Activated CD8-positive, alpha-beta memory T cell treated with anti-CD3 and anti-CD28 coated beads for 24 hours (primary cell): Measurements from ENCODE around the gene GNB1.
A peak's percentile ranks its signal among the peaks of the same experiment; 100 is the strongest.
"Not testable (repeated sequence)": the region's sequence is repeated elsewhere in the genome, so short reads cannot be mapped to it uniquely, and the experiment has no call there.

Experiments used
- DNase-seq: peaks from one replicate; pipeline ENCODE4 v3.0.0-alpha.2; 2020

GNB1 gene

DNA sequence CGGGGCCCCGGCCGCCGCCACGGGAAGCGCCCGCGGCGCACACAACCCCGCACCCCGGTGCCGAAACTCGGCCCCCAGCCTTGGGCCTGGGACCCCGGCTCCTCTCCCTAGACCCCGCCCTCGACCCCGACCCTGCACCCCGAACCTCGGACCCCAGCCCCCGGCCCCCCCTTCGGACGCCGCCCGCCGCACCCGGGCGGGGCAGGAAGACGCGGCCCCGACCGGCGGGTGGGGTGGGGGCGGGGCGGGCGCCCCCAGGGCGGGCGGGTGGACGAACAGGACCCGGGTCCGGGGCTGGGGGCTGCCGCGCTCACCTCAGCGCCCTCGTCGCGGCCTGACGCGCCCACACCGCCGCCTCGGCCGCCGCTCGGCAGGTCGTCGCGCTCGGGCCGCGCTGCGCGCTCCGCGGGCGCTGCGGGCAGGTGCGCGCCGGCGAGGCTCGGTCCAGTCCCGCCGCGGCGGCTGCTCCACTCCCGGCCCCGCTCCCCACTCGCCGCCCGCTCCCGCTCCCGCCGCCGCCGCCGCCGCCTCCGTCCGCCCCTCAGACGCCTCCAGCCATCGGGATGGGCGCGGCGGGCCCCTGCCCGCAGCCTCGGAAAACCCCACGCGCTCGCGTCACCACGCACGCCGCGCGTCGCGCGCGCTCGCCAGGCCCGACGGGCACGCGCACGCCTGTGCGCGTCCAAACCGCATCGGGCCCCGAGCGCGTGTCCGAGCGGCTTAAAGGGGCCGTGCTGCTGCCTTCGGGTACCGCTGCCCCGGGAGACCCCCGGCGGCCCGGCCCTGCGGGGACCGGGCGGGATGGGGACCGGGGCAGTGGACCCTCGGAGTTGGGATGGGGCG, at the start of gene GNB1:
Gene GNB1, minus strand, starts transcription at position 582 of the 843 bp plus-strand sequence. CDS start 65,634 bp downstream, outside the sequence.
- peak; percentile 97 for DNase-seq

DNA sequence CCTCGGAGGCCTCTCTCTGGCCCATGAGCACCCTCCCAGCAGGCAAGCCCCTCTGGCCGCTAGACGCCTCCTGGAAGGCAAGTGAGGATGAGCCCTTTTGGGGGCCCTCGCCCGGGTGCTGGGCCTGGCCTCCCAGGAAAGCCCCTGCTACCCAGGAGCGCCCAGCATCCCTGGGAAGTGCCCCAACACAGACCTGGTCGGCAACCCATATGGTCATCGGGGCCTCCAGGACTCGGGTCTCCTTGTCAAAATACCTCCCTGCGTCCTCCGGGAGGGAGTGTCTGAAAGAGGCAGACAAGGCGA, 49.2 kb upstream of the GNB1 start:
- no peak for DNase-seq

DNA sequence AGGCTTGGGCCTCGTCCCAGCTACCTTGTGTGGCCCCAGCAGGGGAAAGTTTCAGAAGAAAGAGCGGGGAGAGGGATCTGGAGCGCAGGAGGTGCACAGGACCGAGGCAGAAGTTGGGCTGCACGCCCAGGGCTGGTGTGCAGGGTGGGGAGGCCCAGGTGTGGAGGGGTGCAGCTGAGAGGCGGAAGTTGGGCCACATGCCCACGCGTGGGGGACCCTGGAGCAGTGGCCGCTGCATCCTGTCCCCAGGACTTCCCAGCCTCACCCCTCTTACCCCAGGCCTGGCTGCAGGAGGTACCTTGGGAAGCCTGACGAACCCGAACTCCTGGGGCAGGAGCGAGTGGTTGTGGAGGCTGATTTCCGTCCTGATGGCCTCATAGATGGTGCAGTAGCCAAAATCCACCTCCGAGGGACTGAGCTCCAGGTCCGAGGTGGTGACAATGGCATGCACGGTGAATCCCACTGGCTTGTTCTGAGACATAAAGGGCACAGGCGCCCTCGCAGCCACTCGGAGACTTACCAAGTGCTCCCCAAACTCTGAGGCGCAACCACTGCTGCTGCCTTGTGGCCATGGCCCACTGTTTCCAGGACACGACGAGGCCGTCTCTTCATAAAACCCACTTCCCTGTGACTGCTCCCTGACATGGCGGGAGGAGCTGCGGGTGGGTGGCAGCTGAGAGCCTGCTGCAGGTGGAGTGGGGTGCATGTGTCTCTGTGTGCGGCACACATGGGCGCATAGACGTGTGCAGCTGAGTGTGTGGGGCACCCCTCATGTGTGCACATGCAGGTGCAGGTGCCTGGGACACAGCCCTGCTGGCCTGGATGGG, 48.6 kb upstream of the GNB1 start:
- no peak for DNase-seq

DNA sequence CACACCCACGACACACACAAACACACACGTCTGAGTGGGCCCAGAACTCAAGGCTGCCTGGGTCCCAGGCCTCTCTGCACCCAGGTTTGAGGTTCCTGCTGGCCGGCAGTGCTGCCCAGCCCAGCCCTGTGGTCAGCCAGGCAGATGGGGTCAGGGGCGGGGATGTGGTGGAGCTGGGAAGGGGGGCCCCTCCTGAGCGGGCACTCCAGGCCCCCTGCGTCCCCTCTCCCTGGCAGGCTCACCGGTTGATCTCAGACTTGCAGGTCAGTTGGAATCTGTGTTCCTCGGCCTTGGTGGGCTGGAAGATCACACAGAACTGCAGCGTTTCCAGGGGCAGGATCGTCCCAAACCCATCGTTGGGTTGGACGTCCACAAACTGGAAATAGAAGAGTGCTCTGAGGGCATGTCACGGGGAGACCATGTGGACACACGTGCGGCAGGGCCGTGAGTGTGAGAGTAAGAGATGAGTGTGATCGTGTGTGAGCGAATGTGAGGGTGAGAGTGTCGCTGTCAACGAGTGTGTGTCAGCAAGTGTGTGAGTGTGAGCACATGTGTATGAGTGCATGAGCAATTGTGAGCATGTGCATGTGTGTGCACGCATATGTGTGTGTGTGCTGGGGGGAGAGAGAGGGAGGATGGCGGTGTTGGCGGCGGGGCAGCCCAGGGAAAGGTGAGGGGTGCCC, 47.9 kb upstream of the GNB1 start:
- DNase-seq, result no peak

DNA sequence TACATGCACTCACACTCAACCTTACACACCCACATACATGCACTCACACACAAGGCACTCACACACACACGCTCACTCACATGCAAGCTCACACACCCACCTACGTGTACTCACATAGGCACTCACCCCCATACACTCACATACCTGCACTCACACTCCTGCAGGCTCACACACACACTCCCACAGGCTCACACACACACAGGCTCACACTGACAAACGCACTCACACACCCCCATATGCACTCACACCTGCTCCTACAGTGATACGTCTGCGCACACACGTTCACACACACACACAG, 47.3 kb upstream of the GNB1 start:
- no peak for DNase-seq

DNA sequence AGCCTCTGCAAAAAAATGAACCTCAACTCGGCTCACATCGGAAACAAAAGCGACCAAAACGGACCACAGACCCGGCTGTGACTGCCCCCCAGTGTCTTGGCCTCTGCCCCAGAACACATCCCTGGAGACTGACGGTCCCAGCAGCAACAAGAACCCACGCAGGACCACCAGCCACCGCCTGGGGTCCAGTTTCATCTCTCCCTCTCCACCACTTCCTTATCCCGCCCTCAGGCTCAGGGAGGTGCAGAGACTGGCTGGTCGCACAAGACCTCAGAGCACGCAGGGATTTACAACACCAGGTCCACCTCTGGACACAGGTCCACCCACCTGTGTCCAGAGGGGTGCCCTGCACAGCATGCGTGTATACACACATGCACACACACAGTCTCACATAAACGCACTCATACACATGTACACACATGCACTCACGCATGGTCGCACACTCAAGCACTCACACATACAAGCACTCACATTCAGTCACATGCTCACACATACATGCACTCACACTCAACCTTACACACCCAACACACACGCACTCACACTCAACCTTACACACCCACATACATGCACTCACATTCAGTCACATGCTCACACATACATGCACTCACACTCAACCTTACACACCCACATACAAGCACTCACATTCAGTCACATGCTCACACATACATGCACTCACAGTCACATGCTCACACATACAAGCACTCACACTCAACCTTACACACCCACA, 46.8 kb upstream of the GNB1 start:
- DNase-seq, result no peak

DNA sequence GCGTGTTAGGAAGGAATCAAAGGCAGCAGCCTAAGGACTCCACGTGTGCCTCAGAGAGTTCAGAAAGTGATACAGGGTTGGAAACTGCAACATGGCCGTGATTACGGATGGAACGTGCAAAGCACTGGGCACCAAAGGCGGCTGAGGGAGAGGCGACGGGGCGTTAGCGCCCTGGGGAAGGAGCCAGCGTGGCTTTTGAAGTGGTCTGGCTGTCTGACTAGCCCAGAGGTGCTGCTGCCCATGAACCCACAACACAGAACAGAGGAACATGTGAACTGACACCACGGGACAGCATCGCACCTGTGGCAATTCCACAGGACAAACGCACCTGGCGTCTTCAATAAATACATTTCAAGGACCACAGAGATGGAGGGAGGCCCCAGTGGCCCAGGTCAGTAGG, 46.2 kb upstream of the GNB1 start:
- no peak for DNase-seq

DNA sequence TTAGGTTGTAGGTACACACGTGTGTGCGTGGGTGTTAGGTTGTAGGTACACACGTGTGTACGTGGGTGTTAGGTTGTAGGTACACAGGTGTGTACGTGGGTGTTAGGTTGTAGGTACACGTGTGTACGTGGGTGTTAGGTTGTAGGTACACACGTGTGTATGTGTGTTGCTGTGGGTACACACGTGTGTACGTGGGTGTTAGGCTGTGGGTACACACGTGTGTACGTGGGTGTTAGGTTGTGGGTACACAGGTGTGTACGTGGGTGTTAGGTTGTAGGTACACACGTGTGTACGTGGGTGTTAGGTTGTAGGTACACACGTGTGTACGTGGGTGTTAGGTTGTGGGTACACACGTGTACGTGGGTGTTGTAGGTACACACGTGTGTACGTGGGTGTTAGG, 44.0 kb upstream of the GNB1 start:
- DNase-seq, result not testable (repeated sequence)

DNA sequence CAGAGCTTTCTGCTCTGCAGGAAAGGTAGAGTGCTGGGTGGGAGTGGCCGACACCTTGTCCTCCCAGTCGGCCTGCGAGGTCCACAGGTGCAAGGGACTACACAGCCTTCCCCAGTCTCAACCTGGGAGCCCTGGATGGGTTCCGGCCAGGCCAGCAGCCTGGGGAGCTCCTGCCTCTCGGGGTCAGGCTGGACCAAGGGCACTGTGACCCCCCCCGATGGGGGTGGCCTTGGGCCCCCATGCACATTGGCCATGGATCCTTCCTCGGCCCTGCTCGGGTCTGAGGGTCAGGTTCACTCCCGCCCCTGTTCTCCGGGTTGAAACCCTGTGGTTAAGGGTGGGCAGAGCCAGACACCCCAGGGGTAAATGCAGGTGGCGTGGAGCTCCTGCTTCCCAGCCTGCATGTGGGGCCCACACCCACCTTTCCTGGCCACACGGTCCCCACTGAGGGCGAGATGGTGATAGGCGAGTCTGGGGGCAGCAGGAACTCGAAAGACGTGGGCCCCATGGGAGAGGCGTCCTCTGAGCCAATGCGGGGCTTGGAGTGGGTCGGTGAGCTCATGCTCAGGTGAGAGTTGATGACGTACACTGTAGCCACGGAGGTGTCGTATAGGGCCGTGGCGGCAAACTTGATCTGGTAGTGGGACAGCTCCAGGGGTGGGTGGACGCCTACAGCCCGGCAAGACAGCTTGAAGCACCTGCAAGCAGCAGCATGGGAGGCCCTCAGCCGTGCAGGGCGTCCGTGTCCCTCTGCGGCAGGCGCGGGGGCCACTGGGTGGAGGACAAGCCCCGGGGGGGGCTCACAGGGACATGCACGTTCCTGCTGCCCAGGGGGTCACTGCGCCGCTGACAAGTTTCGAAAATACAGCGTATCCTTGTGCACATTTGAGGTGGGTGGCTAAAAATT, 39.0 kb upstream of the GNB1 start:
- no peak for DNase-seq

DNA sequence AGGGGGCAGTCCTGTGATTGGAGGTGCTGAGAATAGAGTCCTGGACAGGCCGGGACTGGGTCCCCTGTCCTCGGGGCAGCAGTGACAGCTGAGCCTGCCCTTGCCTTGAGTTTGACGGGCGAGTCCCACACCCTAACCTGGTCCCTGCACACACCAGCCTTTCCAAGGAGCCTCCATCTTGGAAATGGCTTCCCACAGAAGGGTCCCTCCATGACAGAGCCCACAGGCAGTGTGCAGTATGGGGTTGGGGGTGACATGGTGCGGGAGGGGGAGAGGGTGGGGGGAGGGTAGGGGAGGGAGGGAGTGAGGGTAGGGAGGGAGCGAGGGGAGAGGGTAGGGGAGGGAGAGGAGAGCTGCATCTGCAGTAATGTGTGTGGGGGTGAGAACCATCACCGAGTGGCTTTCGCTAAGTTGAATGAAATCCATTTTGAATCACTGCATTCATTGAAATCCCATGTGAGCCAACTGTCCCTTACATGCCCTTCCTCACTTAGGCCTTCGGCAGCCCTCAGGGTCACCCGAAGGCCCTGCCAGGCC, 38.3 kb upstream of the GNB1 start:
- DNase-seq, result no peak

DNA sequence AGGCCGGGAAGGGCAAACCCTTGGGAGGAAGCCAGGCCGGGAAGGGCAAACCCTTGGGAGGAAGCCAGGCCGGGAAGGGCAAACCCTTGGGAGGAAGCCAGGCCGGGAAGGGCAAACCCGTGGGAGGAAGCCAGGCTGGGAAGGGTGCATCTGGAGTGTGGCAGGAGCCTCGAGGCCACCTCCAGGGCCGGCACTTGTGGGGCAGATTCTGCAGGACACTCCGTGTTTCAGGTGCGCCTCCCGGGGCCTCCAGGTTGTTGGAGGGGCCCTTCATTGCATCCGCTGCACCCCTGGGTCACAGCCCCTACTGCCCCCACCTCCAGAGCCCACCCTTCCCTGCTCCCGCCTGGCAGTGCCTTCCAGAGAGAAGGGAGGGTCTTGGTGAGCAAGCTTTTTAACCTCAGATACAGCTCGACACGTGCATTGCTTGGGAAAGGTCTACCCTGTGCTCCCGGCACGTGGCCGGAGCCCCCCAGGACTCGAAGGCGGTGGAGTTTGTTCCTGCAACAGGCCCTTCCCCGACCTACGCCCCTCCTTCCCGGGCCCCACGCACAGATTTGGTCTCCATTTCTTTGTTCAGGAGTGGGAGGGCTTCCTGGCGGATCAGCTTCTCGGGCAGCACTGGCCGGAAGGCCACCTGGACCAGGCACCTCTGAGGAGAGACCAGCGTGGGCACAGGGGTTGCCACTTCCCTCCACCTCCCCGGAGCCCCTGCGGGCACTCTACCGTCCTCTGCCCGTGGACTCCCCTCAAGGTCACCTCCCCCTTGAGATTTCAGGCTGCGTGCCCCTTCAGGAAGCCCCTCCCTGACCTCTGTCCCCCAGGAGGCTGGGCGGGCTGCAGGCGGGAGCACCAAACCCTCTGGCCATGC, 37.6 kb upstream of the GNB1 start:
- DNase-seq, result no peak

DNA sequence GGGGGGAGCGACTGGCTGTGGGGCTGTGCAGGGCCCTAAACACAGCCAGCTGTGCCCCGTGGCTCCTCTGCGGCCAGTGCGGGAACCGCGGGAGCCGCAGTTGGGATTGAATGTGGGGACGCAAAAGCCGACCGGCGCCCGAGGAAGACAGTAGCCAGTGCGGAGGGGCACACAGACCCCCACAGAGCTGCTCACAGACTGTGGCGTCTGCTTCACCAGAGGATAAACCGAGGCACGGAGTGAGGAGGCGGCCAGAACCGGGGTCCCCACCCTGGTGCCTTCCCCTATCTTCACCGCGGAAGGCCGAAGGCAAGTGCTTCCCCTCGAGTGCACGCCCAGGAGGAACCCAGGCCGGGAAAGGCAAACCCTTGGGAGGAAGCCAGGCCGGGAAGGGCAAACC, 36.9 kb upstream of the GNB1 start:
- no peak for DNase-seq

DNA sequence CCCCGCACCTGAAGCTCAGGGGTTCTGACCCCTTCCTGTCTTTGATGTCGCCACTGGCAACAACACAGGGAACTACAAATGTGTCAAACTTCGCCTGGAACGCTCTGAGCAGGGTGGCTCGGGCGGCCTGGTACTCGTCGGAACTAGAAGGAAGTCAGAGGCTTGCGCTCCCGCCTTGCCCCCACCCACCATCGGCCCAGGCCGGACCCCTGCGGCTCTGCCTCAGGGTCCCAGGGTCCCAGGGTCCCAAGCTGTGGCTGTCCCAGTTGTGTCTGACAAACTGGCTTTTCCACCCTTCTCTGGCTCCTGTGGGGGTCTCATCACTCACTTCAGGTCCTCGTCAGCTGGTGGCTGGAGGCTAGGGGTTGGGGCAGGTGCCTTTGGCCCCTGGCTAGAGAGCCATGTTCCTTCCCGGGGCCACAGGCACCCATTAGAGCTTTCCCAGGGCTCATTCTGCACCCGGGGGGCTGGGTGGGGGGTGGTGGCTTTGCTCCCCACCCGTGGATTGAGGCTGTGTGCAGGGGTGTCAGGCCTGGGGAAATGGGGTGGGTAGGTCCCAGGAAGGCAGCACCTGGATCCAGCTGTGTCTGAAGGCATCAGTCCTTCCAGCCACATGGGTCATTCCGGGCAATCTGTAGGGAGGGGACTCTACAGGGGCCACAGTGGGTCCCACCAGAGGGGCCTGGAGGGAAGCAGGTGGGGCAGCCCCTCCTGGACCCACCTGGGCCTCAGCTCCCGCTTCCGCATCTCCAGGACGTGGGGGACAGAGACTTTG, 36.2 kb upstream of the GNB1 start:
- no peak for DNase-seq

DNA sequence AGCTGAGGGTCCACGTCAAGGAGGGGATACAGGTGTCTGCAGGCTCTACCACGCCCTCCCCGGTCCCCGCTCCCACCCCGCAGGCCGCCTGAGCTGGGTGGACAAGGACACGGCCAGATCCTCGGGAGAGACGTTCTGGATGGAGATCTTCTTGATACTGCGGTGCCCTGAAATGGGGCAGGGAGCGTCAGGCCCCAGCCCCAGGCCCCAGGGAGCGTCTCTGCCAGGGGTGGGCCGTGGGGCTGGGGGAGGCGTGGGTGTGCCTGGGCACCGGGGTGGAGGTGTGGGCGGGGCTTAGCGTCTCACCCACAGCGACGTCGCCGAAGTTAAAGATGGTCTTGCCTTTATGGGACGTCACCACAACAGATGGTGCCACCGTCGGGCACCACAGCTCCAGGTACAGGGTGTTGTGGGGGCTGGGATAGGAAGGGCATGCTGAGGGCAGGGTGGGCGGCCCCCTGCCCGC, 35.5 kb upstream of the GNB1 start:
- no peak for DNase-seq

DNA sequence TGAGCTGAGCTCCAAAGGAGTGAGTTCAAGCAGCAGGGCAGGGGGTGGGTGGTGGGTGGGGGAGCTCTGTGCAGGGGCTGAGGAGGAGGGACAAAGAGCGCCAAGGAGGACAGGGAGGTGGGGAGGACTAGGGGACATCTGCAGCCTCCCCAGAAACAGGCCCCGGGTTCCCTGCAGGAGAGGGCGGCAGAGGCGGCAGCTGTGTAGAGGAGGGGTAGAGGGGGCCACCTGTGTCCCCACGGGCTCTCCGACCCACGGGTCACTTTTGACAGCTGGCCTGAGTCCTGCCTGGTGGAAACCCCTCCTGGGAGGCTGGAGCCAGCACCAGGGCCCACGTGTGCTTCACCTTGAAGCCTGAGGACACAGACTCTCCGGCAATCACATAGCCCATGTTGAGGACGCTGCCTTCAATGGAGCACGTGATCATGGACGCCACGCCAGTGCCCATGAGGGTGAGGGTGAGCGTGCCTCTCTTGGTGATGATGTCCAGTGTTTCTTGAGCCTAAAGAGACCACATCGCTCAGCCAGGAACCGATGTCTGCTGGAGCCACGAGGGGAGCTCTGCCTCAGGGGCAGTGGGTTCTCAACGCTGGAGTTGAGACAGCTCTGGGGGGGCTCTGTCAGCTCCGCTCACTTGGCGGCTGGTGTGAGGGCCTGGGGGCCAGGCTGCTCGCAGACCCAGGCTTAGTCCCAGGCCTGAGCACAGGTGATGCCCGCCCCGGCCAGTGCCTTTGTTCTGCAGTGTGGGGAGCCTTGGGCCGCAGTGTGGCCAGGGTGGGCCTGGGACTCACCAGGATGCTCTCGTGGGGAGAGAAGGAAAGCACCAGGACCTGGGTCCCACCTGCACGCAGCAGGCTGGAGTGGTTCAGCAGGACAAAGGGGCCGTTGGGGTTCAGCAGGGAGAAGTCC, 34.8 kb upstream of the GNB1 start:
- no peak for DNase-seq

DNA sequence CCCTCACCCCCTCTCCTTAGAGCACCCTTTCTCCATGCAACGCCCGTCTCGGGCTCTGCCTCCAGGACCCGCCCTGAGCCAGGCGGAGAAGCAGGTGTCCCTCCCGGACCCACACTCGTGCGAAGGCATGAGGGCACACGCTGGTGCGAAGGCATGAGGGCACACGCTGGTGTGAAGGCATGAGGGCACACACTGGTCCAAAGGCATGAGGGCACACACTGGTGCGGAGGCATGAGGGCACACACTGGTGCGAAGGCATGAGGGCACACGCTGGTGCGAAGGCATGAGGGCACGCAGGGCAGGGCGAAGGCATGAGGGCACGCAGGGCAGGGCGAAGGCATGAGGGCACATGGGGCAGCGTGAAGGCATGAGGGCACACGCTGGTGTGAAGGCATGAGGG, 34.0 kb upstream of the GNB1 start:
- no peak for DNase-seq

DNA sequence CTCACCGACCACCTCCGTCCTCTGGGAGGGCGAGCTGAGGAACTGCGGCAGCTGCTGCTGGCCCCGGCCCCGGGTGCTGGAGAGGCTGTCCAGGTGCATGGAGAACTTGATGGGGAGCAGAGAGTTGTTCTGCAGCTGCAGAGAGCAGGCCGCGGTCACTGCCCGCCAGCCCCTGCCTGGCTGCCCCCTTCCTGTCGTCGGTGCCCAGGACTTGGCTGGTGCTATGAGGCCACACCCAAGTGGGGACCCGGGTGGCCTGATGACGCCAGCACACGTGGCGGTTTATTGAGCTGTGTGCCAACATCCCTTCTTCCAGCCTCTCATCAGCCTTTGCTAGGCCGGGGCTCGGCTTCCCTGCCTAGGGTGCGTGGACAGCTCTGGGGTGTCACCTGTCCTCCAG, 33.5 kb upstream of the GNB1 start:
- DNase-seq, result no peak

DNA sequence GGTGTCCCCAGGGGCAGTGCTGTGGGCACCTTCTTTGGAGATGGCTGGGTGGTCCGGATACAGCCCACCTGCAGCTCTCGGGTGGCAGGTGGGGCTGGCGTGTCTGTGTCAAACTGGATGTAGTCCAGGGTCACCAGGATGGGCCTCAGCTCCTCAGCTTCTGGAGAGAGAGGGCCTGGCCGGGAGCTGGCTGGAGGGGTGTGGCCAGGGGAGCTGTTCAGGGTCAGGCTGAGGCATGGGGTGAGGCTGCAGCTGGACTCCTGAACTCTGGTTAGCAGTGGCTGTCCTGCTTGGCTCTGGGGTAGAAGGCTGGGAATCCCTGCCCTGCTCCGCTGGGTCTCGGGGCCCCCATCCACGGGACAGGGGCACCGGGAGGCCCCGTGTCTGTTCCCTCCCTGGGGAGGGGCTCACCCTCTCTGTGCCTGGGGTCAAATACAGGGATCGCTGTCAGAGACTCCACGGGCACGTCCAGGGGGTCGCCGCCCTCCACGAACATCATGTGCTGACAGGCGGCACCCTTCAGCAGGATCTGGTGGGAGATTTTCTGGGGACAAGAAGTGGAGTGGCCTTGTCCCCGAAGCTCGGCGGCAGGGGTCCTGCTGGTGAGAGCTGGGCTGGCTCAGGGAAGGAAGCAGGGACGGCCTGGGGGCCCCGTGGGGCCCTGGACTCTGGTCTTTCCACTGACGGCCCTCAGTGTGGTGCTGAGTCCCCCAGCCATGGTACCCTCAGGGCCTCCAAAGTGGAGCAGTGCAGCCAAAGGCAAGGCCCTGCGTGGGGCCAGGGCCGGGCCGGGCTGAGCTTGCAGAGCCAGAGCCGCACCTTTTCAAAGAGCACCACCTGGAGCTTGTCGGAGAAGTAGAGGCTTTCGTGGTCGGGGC, 32.3 kb upstream of the GNB1 start:
- no peak for DNase-seq
